Measurements from ENCODE around the gene PON1.

The PON1 gene

GRCh38 chr7:95324431-95324830 lies at the start of gene PON1:
Gene PON1, minus strand, starts transcription at chr7:95324532. Its CDS starts 57 bp downstream, at chr7:95324475.
- no peak for DNase-seq (ENCODE audit: low read depth, low spot score)

GRCh38 chr7:95373323-95373722 lies 49.0 kb upstream of the PON1 start:
- DNase-seq (ENCODE audit: low read depth, low spot score) = no peak

GRCh38 chr7:95368235-95368634 lies 43.9 kb upstream of the PON1 start:
- DNase-seq (ENCODE audit: low read depth, low spot score) = no peak

GRCh38 chr7:95367606-95368005 lies 43.3 kb upstream of the PON1 start:
- no peak for DNase-seq (ENCODE audit: low read depth, low spot score)

- no peak for DNase-seq (ENCODE audit: low read depth, low spot score)
These were observed 40.8 kb upstream of the PON1 start for GRCh38 chr7:95365151-95365550.

- no peak for DNase-seq (ENCODE audit: low read depth, low spot score)
These were observed 33.3 kb upstream of the PON1 start for GRCh38 chr7:95357623-95358022.

- no peak for DNase-seq (ENCODE audit: low read depth, low spot score)
These were observed 18.4 kb upstream of the PON1 start for GRCh38 chr7:95342642-95343307.

GRCh38 chr7:95342029-95342428 lies 17.7 kb upstream of the PON1 start:
- no peak for DNase-seq (ENCODE audit: low read depth, low spot score)

- DNase-seq (ENCODE audit: low read depth, low spot score) = no peak
These were observed 16.2 kb upstream of the PON1 start for GRCh38 chr7:95340491-95340890.

GRCh38 chr7:95338832-95339231 lies 14.5 kb upstream of the PON1 start:
- no peak for DNase-seq (ENCODE audit: low read depth, low spot score)

GRCh38 chr7:95335093-95335492 lies 10.8 kb upstream of the PON1 start:
- no peak for DNase-seq (ENCODE audit: low read depth, low spot score)

- DNase-seq (ENCODE audit: low read depth, low spot score) = no peak
These were observed 10.1 kb upstream of the PON1 start for GRCh38 chr7:95334447-95334846.

- no peak for DNase-seq (ENCODE audit: low read depth, low spot score)
These were observed 6.6 kb upstream of the PON1 start for GRCh38 chr7:95330961-95331337.

GRCh38 chr7:95330204-95330960 lies 6.0 kb upstream of the PON1 start:
- no peak for DNase-seq (ENCODE audit: low read depth, low spot score)

GRCh38 chr7:95327356-95327755 lies 3.0 kb upstream of the PON1 start:
- no peak for DNase-seq (ENCODE audit: low read depth, low spot score)

- no peak for DNase-seq (ENCODE audit: low read depth, low spot score)
These were observed 762 bp downstream of the PON1 start for GRCh38 chr7:95323410-95324129.

GRCh38 chr7:95322854-95323253 lies 1.5 kb downstream of the PON1 start:
- DNase-seq (ENCODE audit: low read depth, low spot score) = no peak

GRCh38 chr7:95322396-95322795 lies 1.9 kb downstream of the PON1 start:
- no peak for DNase-seq (ENCODE audit: low read depth, low spot score)

GRCh38 chr7:95321720-95322119 lies 2.6 kb downstream of the PON1 start:
- DNase-seq (ENCODE audit: low read depth, low spot score) = no peak

GRCh38 chr7:95320651-95321050 lies 3.7 kb downstream of the PON1 start:
- no peak for DNase-seq (ENCODE audit: low read depth, low spot score)

GRCh38 chr7:95319570-95319969 lies 4.8 kb downstream of the PON1 start:
- no peak for DNase-seq (ENCODE audit: low read depth, low spot score)

- DNase-seq (ENCODE audit: low read depth, low spot score) = no peak
These were observed 5.7 kb downstream of the PON1 start for GRCh38 chr7:95318501-95319100.

All from brain pericyte (primary cell).